SK-N-SH treated with all-trans-retinoic acid at 6 μM for 48 hours (cell line): ENCODE results near the gene BMP8A.

Source experiments
- ATAC-seq: fragments of 200-7000 bp; cut with Tn5 transposase; 3 replicates; pipeline ENCODE4 v1.9.1; 2020; ENCODE audit warnings: mild to moderate bottlenecking, moderate library complexity
- ARNTL ChIP-seq: fragments of 450-650 bp; formaldehyde crosslinking; IDR thresholded peaks from 2 replicates; pipeline ENCODE4 v1.5.0; 2020; ENCODE audit warnings: low read depth, mild to moderate bottlenecking, moderate library complexity, borderline replicate concordance
- BACH2 ChIP-seq: fragments of 250-450 bp; sonication (Bioruptor Pico); IDR thresholded peaks from 2 replicates; pipeline ENCODE4 v1.9.0; 2021; ENCODE audit warnings: mild to moderate bottlenecking, borderline replicate concordance
- CSDC2 ChIP-seq: fragments of 250-450 bp; sonication (Bioruptor Pico); IDR thresholded peaks from 2 replicates; pipeline ENCODE4 v1.5.0; 2020; ENCODE audit warnings: mild to moderate bottlenecking, moderate library complexity
- GLIS3 ChIP-seq: fragments of 250-450 bp; sonication (Bioruptor Pico); IDR thresholded peaks from 2 replicates; pipeline ENCODE4 v1.5.0; 2020; ENCODE audit warnings: mild to moderate bottlenecking, moderate library complexity
- ISL1 ChIP-seq: fragments of 250-450 bp; sonication (Bioruptor Pico); IDR thresholded peaks from 2 replicates; pipeline ENCODE4 v2.1.2; 2022; ENCODE audit warnings: mild to moderate bottlenecking, moderate library complexity
- OSR1 ChIP-seq: fragments of 250-450 bp; sonication (Bioruptor Pico); IDR thresholded peaks from 2 replicates; pipeline ENCODE4 v1.8.0; 2022; ENCODE audit warnings: moderate library complexity, mild to moderate bottlenecking, inconsistent platforms
- RARB ChIP-seq: fragments of 250-450 bp; sonication (Bioruptor Pico); IDR thresholded peaks from 2 replicates; pipeline ENCODE4 v1.8.0; 2021; ENCODE audit warnings: mild to moderate bottlenecking, moderate library complexity
- SNAI2 ChIP-seq: fragments of 250-450 bp; sonication (Bioruptor Pico); IDR thresholded peaks from 2 replicates; pipeline ENCODE4 v1.5.0; 2020; ENCODE audit warnings: mild to moderate bottlenecking, moderate library complexity
- TCF4 ChIP-seq: fragments of 250-450 bp; sonication (Bioruptor Pico); IDR thresholded peaks from 2 replicates; pipeline ENCODE4 v1.8.0; 2021; ENCODE audit warnings: mild to moderate bottlenecking, moderate library complexity, borderline replicate concordance
- TOX ChIP-seq: fragments of 250-450 bp; sonication (Bioruptor Pico); IDR thresholded peaks from 2 replicates; pipeline ENCODE4 v1.8.0; 2021; ENCODE audit warnings: mild to moderate bottlenecking, moderate library complexity, borderline replicate concordance
- ZC3H10 ChIP-seq: fragments of 250-450 bp; sonication (Bioruptor Pico); IDR thresholded peaks from 2 replicates; pipeline ENCODE4 v1.5.1; 2021; ENCODE audit warnings: mild to moderate bottlenecking, moderate library complexity
- ZFP30 ChIP-seq: fragments of 450-650 bp; formaldehyde crosslinking; IDR thresholded peaks from 2 replicates; pipeline ENCODE4 v1.5.0; 2022; ENCODE audit warnings: mild to moderate bottlenecking, moderate library complexity
- ZNF565 ChIP-seq: fragments of 450-650 bp; formaldehyde crosslinking; conservative IDR thresholded peaks from 2 replicates; pipeline ENCODE4 v1.5.0; 2020; ENCODE audit warnings: low read depth, mild to moderate bottlenecking, moderate library complexity
- ZNF70 ChIP-seq: fragments of 450-650 bp; formaldehyde crosslinking; IDR thresholded peaks from 2 replicates; pipeline ENCODE4 v1.5.0; 2020; ENCODE audit warnings: mild to moderate bottlenecking, moderate library complexity
- ZNF8 ChIP-seq: fragments of 450-650 bp; formaldehyde crosslinking; IDR thresholded peaks from 2 replicates; pipeline ENCODE4 v1.5.0; 2020; ENCODE audit warnings: mild to moderate bottlenecking, moderate library complexity
- TF ChIP-seq, protein P1 (sequence below): fragments of 250-450 bp; sonication (Bioruptor Pico); IDR thresholded peaks from 2 replicates; pipeline ENCODE4 v1.5.1; 2020; ENCODE audit warnings: low read depth, mild to moderate bottlenecking, moderate library complexity
- TF ChIP-seq, protein P2 (sequence below): fragments of 250-450 bp; sonication (Bioruptor Pico); IDR thresholded peaks from 2 replicates; pipeline ENCODE4 v1.8.0; 2021; ENCODE audit warnings: low read depth, mild to moderate bottlenecking, moderate library complexity, borderline replicate concordance
- TF ChIP-seq, protein P3 (sequence below): fragments of 250-450 bp; sonication (Bioruptor Pico); IDR thresholded peaks from 2 replicates; pipeline ENCODE4 v1.5.1; 2021; ENCODE audit warnings: mild to moderate bottlenecking, moderate library complexity
- TF ChIP-seq, protein P4 (sequence below): fragments of 250-450 bp; sonication (Bioruptor Pico); IDR thresholded peaks from 2 replicates; pipeline ENCODE4 v1.8.0; 2020; ENCODE audit warnings: mild to moderate bottlenecking, moderate library complexity, borderline replicate concordance
- TF ChIP-seq, protein P5 (sequence below): fragments of 250-450 bp; sonication (Bioruptor Pico); IDR thresholded peaks from 2 replicates; pipeline ENCODE4 v1.5.0; 2020; ENCODE audit warnings: mild to moderate bottlenecking, moderate library complexity

The BMP8A gene

DNA sequence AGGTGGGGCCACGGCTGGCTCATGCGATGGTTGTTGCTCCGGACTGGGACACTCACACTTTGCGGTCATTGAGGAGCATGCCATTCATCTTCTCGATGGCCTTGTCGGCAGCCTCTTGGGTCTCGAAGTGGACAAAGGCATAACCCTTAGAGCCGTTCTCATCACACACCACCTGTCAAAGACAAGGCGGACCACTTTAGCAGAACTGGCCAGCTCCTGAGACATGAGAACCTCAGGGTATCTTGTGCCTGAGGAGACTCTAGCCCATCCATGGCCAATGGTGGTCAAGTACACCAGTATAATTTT lies 79.7 kb downstream of the BMP8A start:
- TF ChIP-seq OSR1 (no peak), TOX (no peak), ZNF565 (no peak), ZNF8 (CRISPR knock-in tag) (no peak), ZFP30 (CRISPR knock-in tag) (no peak), CSDC2 (CRISPR knock-in tag) (no peak)
- TF ChIP-seq, protein P1, sequence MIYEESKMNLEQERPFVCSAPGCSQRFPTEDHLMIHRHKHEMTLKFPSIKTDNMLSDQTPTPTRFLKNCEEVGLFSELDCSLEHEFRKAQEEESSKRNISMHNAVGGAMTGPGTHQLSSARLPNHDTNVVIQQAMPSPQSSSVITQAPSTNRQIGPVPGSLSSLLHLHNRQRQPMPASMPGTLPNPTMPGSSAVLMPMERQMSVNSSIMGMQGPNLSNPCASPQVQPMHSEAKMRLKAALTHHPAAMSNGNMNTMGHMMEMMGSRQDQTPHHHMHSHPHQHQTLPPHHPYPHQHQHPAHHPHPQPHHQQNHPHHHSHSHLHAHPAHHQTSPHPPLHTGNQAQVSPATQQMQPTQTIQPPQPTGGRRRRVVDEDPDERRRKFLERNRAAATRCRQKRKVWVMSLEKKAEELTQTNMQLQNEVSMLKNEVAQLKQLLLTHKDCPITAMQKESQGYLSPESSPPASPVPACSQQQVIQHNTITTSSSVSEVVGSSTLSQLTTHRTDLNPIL (CRISPR knock-in tag), result no peak
- TF ChIP-seq, protein P2, sequence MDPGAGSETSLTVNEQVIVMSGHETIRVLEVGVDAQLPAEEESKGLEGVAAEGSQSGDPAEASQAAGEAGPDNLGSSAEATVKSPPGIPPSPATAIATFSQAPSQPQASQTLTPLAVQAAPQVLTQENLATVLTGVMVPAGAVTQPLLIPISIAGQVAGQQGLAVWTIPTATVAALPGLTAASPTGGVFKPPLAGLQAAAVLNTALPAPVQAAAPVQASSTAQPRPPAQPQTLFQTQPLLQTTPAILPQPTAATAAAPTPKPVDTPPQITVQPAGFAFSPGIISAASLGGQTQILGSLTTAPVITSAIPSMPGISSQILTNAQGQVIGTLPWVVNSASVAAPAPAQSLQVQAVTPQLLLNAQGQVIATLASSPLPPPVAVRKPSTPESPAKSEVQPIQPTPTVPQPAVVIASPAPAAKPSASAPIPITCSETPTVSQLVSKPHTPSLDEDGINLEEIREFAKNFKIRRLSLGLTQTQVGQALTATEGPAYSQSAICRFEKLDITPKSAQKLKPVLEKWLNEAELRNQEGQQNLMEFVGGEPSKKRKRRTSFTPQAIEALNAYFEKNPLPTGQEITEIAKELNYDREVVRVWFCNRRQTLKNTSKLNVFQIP (CRISPR knock-in tag), result no peak
- TF ChIP-seq, protein P3, sequence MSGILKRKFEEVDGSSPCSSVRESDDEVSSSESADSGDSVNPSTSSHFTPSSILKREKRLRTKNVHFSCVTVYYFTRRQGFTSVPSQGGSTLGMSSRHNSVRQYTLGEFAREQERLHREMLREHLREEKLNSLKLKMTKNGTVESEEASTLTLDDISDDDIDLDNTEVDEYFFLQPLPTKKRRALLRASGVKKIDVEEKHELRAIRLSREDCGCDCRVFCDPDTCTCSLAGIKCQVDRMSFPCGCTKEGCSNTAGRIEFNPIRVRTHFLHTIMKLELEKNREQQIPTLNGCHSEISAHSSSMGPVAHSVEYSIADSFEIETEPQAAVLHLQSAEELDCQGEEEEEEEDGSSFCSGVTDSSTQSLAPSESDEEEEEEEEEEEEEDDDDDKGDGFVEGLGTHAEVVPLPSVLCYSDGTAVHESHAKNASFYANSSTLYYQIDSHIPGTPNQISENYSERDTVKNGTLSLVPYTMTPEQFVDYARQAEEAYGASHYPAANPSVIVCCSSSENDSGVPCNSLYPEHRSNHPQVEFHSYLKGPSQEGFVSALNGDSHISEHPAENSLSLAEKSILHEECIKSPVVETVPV (CRISPR knock-in tag), result no peak
- TF ChIP-seq, protein P4, sequence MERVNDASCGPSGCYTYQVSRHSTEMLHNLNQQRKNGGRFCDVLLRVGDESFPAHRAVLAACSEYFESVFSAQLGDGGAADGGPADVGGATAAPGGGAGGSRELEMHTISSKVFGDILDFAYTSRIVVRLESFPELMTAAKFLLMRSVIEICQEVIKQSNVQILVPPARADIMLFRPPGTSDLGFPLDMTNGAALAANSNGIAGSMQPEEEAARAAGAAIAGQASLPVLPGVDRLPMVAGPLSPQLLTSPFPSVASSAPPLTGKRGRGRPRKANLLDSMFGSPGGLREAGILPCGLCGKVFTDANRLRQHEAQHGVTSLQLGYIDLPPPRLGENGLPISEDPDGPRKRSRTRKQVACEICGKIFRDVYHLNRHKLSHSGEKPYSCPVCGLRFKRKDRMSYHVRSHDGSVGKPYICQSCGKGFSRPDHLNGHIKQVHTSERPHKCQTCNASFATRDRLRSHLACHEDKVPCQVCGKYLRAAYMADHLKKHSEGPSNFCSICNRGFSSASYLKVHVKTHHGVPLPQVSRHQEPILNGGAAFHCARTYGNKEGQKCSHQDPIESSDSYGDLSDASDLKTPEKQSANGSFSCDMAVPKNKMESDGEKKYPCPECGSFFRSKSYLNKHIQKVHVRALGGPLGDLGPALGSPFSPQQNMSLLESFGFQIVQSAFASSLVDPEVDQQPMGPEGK, result no peak
- no peak for ATAC-seq

DNA sequence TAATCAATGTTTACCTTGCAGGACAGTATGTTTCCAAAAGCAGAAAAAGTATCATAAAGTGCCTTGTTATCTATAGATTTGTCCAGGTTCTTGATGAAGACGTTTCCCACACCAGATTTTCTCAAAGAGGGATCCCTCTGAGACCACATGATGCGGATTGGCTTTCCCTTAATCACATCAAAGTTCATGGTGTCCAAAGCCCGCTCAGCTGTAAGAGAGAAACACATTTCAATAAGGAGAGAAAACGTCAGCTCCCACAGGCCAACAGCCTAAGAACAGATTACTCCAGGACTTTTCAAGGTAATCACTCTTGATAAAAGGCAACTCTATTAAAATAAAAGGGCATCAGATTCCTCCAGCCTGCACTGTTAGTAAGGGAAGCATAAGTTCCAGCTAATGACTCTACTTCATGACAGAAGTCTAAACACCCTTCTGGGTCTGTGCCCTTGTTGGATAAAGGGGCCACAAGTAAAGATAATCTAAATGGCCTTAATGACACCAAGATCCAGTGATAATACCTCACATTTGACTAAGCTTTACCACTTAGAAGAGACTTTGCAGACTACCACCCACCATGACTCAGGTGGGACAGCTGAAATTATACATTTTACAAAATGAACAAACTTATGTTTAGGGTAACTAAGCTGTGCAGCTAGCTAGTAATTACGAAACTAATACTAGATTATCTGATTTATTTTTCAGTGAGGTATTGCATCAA lies 81.1 kb downstream of the BMP8A start:
- TF ChIP-seq, protein P5, sequence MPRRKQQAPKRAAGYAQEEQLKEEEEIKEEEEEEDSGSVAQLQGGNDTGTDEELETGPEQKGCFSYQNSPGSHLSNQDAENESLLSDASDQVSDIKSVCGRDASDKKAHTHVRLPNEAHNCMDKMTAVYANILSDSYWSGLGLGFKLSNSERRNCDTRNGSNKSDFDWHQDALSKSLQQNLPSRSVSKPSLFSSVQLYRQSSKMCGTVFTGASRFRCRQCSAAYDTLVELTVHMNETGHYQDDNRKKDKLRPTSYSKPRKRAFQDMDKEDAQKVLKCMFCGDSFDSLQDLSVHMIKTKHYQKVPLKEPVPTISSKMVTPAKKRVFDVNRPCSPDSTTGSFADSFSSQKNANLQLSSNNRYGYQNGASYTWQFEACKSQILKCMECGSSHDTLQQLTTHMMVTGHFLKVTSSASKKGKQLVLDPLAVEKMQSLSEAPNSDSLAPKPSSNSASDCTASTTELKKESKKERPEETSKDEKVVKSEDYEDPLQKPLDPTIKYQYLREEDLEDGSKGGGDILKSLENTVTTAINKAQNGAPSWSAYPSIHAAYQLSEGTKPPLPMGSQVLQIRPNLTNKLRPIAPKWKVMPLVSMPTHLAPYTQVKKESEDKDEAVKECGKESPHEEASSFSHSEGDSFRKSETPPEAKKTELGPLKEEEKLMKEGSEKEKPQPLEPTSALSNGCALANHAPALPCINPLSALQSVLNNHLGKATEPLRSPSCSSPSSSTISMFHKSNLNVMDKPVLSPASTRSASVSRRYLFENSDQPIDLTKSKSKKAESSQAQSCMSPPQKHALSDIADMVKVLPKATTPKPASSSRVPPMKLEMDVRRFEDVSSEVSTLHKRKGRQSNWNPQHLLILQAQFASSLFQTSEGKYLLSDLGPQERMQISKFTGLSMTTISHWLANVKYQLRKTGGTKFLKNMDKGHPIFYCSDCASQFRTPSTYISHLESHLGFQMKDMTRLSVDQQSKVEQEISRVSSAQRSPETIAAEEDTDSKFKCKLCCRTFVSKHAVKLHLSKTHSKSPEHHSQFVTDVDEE (CRISPR knock-in tag), result no peak
- no peak for TF ChIP-seq ZNF70
- no peak for TF ChIP-seq TCF4
- TF ChIP-seq ISL1, result no peak
- TF ChIP-seq ZFP30 (CRISPR knock-in tag), result no peak
- TF ChIP-seq ZNF8 (CRISPR knock-in tag), result no peak
- ATAC-seq, result no peak

DNA sequence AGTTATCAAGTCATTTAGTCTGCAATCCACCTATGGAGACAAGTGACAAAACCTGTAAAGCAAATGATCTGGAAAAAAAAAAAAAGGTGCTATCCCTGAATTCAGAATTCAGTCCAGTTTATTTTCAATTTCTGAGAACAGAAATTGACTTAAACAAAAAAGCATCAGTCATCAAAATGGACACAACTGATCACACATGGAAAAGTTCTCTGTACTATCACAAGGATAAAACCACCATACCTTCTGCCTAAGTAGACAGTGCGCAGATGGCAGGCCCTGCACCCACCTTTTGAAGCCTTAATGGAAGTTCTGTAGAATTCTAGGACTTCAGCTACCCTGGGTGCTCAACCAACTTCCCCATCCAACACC lies 81.6 kb downstream of the BMP8A start:
- TF ChIP-seq ZNF8 (CRISPR knock-in tag) (no peak), CSDC2 (CRISPR knock-in tag) (no peak), SNAI2 (CRISPR knock-in tag) (no peak), ZNF565 (no peak), TOX (no peak), GLIS3 (CRISPR knock-in tag) (no peak), ZNF70 (no peak), ARNTL (no peak)
- no peak for ATAC-seq

GRCh38 chr1:39573736-39574624 lies 82.5 kb downstream of the BMP8A start:
- peak; percentile 62 for ATAC-seq
- TF ChIP-seq, protein P5 (CRISPR knock-in tag), result no peak
- TF ChIP-seq ZC3H10 (CRISPR knock-in tag) (no peak), ZNF8 (CRISPR knock-in tag) (no peak), BACH2 (no peak), OSR1 (no peak), ARNTL (no peak), RARB (CRISPR knock-in tag) (no peak), TCF4 (no peak)
- TF ChIP-seq, protein P1 (CRISPR knock-in tag), result no peak
